Iris pigment epithelial cell (primary cell): Measurements from ENCODE around the gene OPALIN.

ENCODE experiments used
- DNase-seq: peaks from one replicate; pipeline ENCODE4 v3.0.0-alpha.2; 2011; ENCODE audit warnings: low read depth

The OPALIN gene

GRCh38 chr10:96374004-96374403 is 15.2 kb upstream of the OPALIN start:
- no peak for DNase-seq

DNA sequence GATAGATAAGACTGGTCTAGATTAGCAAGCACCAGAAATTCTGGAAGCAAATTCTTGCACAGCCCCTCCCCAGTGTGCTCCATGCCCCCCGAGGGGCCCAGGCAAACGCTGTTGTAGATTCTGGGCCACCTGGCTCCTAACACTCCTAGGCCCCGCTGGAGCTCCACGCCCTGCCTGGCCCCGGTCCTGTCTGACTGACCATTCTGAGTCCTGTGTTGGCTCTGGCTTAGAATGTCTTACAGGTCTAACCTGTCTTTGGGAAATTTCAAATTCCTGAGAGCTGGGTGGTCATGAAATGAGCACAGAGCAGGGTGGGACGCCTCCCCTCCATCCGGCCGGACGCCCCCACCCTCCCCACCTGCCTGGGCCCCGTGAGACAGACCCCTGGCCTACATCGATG is 12.6 kb upstream of the OPALIN start:
- DNase-seq, result no peak

DNA sequence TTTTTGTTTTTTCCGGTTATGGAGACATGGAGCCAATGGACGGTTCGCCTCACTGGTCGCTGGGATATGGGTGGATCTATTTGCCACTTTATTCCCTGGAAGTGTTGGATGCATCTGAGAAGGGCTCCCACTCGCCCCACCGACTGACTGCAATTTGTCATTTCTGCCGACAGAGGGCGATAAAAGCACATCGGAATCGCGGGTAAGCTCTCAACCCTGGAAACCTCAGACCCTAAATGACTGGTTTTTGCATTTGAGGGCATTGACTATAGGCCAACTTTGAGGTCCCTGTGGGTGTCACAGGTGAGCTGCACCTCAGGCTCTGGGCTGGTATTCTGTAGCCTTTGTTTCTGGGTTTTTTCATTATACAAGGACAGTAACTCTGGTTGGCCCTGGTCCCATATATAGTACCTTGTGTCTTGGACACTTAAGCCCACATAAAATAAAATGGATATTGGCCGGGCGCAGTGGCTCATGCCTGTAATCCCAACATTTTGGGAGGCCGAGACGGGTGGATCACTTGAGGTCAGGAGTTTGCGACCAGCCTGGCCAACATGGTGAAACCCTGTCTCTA is 11.9 kb upstream of the OPALIN start:
- DNase-seq, result peak; percentile 29

- no peak for DNase-seq
Measured at GRCh38 chr10:96369890-96370583, 11.2 kb upstream of the OPALIN start.

DNA sequence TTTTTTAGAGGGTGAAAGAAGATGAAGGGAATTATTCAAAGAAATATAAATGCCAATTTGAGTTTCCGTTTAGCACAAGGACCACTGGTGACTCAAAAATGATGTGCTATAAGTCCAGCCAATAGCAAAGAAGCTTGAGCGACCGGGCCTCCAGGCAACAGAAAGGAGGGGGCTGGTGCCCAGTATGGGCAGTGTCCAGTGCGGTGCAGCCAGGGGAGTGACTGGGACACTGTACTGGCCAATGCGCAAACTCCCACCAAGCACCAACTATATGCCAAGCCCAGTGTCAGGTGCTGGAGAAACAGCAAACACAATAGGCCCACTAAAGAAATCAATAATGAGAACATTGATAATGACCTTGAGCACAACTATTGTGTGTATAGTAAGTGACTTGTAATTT is 10.2 kb upstream of the OPALIN start:
- DNase-seq, result no peak

GRCh38 chr10:96367470-96367869 is 8.7 kb upstream of the OPALIN start:
- DNase-seq, result no peak

DNA sequence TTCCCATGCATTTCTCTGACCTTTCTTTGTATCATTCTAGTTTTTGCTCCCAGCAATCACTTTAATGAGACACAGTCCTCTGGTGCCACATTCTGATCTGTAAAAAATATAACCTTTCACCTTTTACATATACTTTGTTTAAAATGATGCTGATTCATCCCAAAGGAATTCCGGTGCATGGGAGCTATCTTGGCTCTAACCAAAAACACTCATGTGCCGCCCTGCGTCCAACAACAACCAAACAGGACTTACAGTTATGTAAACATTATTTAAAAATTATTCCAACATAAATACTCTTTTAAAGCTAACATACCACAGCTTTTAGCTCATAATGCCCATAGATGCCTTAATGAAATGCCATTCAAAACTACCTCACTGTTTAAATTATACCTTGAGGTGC is 7.7 kb upstream of the OPALIN start:
- peak; percentile 52 for DNase-seq

- no peak for DNase-seq
Measured at GRCh38 chr10:96365571-96365970, 6.8 kb upstream of the OPALIN start.

GRCh38 chr10:96360766-96361165 is 2.0 kb upstream of the OPALIN start:
- DNase-seq, result no peak

DNA sequence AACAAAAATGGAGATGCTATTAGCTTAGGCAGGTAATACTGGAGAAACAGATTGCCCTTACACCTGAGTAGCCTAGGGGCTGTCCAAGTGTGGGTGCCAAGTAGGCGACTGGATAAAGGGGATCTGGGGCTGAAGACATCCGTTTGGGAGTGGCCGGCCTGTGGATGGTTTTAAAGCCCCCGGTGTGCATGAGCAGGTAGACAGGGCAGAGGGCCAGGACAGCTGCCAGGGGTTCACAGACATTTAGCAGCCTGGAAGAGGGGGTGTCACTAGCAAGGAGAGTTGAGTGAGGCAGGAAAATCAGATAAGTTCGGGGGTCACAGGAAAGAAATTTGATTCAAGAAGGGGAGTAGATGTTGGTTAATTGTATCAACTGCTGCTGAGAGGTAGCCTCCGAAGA is 1.5 kb upstream of the OPALIN start:
- no peak for DNase-seq

GRCh38 chr10:96359616-96360015 is 814 bp upstream of the OPALIN start:
- no peak for DNase-seq

DNA sequence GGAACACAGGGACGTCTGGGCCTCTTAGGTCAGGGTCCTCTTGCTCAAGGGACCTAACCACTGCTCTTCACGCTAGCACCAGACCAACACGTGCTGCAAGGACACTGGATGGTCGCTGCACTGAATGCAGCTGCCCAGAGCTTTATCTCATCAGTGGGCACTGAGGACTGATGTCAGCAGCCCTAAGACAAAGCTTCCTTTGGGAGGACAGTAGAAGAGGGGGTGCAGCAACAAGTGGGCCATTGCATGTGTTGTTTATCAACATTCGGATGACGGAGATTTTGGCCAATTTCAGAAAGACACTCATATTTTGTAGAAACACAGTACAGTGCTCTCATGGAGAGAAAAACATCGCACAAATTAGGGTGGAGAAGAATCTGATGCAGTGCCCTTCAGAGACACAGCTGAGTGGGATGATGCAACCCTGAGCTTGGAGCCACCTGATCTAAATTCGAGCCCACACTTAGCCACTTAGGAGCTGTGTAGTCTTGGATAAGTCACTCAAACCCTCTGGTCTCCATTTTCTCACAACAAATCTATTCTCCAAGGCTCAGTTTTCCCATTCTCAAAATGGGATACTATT is 1.7 kb downstream of the OPALIN start:
- DNase-seq, result no peak

DNA sequence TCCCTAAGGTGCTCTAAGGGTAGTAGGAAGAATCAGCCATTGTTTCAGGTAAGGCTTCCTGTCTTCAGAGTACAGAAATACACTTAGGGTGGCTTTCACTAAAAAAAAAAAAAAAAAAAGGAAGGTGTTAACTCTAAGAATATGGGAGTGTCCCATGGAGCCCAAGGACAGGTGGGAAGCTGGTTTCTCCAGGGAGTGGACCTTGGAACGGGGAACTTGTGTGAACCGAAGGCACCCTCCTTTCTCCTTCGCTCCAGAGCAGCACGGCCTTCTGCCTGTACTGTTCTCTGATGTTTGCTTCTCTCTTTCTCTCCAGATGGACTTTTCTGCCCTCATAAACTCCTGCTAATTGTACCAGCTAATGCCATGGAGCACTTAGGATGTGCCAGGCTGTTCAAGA is 6.2 kb downstream of the OPALIN start:
- no peak for DNase-seq

DNA sequence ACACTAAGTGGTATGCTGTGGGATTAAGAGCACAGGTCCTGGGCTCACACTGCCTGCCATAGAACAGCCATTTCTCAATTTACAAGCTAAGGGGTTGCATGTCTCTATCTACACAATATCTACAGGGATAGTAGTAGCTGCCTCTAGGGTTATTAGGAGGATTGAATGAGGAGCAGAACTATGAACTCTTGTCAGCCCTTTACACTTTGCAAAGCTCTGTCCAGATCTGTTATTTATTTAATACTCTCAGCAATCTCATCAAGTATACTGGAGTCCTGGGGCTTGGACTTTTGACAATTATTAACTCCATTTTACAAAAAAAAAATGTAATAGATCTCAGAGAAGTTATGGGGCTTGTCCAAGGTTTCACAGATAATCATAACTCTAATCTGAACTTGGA is 6.8 kb downstream of the OPALIN start:
- no peak for DNase-seq

GRCh38 chr10:96346295-96346694 is 12.5 kb downstream of the OPALIN start:
- no peak for DNase-seq

DNA sequence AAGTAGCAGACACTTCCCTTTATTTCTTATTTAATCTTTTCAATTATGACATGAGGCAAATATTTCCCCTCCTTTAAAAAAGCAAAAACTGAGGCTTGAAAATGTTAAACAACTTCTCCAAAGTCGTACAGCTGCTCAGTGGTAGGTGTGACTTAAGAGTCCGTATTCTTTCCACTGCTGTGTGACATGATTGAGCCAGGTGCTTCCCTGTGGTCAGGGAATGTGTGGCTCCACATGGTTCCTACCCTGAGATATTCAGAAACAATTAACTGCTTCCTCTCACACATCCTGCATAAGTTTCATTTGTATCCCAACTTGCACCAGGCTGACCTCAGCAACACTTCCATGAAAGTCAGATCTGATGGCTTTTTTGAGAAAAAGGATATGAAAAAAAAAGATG is 13.6 kb downstream of the OPALIN start:
- no peak for DNase-seq

DNA sequence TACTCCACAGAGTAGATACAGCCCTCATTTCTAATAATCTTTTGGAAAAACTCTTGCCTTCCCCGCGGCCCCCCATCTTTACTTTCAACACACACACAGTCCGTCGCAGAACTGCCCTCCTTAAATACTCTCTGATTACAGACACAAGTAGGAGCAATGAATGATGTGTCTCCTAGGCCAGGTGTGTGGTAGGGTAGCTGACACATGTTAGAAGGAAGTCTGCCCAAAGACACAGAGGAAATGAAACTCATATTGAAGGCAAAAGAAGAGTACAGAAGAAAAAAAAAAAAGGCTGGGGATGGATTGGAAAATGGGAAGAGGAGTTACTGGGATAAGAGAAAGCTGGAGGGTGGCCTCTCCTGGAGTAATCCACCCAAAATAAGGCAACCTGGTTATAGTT is 14.6 kb downstream of the OPALIN start:
- DNase-seq, result no peak

- DNase-seq, result no peak
Measured at GRCh38 chr10:96342402-96342801, 16.4 kb downstream of the OPALIN start.

GRCh38 chr10:96341219-96342182 is 17.3 kb downstream of the OPALIN start:
- no peak for DNase-seq

DNA sequence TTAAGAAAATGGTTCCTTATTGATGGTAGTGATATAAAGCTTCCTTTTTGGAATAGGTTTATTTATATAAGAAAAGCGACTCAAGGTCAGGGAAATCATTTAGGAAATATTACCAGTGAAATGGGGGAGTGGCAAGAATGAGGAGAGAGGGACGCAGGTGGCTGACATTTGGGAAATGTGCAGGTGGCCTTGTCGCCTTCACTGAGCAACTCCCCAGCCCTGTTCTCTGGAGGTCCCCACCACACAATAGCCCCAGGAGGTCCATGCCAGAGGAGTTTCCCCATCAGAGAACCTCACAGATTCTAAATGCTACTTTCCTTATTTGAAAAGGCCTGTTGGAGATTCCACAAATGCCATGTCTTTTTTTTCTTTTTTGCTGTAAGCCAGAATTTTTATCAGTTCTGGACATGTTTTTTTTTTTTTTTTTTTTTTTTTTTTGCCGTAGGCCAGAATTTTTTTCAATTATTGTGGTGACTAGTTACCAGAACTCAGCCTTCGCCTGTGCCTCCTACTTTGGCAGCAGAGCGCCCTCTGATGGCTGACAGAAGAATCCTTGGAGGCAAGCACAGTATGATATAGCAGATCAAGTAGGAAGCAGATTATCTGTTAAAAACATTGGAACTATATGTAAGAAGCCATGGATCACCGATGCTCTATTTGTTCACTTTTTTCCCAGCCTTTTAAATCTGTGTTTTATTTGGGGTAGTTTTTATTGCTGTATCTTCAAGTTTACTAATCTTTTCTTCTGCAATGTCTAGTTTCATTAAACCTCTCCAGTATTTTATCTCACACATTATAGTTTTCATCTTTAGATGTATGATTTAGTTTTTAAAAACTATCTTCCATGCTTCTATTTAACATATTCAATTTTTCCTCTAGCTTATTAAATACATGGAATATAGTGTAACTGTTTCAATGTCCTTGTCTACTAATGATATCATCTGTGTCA is 18.6 kb downstream of the OPALIN start:
- peak; percentile 82 for DNase-seq

- DNase-seq, result no peak
Measured at GRCh38 chr10:96339383-96339782, 19.4 kb downstream of the OPALIN start.
